Peyer's patch (tissue), 4 donors: Measurements from ENCODE around the gene STPG3.

Experiments
- POLR2A ChIP-seq, 2 donors: fragments of 450-650 bp; IDR thresholded peaks; one replicate each; pipeline ENCODE4 v1.5.1; 2017; ENCODE audit warnings: antibody characterized with exemption in 2 of 2, mild to moderate bottlenecking in 2 of 2, moderate library complexity in 2 of 2
- TF ChIP-seq, protein P1 (sequence below), 6 experiments: fragments of 450-650 bp in 4 of 6; fragments of 200-600 bp in 2 of 6; sonication (generic) in 1 of 6; IDR thresholded peaks; one replicate each; pipeline ENCODE4 v1.5.1; 2017 to 2019; ENCODE audit warnings: antibody characterized with exemption in 6 of 6, mild to moderate bottlenecking in 3 of 6, moderate library complexity in 1 of 6

DNA sequence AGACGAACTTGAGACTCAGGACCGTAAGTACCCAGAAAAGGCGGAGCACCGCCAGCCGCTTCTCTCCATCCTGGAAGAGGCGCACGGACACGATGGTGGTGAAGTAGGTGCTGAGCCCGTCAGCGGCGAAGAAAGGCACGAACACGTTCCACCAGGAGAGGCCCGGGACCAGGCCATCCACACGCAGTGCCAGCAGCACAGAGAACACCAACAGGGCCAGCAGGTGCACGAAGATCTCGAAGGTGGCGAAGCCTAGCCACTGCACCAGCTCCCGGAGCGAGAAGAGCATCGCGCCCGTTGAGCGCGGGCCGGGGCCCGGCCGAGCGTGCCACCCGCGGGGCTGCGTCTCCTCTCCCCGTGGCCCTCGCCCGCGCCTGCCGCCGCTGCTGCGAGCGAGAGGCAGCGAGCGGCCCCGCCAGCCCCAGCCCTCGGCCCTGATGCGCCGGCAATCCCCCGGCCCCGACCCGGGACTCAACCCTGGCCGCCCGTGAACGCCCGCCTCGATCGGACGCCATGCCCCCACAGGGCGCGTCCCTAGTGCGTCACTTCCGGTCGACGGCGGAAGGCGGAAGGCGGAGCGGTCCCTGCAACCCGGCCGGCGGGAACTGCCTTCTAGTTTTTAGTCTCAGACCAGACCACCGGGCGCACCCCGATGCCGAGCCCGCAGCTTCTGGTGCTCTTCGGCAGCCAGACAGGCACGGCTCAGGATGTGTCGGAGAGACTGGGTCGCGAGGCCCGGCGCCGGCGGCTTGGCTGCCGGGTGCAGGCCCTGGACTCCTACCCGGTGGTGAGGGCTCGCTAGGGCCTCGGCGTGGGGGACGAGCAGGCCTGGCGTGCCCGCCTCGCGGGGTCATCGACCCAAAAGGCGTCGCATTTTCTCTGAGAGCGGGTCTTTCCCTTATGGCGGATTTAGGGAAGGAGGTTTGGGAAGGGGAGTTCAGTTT, 45.7 kb upstream of the STPG3 start, which contains the start of the genes NDOR1 and TMEM203:
- TF ChIP-seq, protein P1, sequence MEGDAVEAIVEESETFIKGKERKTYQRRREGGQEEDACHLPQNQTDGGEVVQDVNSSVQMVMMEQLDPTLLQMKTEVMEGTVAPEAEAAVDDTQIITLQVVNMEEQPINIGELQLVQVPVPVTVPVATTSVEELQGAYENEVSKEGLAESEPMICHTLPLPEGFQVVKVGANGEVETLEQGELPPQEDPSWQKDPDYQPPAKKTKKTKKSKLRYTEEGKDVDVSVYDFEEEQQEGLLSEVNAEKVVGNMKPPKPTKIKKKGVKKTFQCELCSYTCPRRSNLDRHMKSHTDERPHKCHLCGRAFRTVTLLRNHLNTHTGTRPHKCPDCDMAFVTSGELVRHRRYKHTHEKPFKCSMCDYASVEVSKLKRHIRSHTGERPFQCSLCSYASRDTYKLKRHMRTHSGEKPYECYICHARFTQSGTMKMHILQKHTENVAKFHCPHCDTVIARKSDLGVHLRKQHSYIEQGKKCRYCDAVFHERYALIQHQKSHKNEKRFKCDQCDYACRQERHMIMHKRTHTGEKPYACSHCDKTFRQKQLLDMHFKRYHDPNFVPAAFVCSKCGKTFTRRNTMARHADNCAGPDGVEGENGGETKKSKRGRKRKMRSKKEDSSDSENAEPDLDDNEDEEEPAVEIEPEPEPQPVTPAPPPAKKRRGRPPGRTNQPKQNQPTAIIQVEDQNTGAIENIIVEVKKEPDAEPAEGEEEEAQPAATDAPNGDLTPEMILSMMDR (IDR thresholded peaks at IDR 0.05), result peak in 1 of 6 experiments; percentile 15
- TF ChIP-seq POLR2A (IDR thresholded peaks at IDR 0.05), result peak; percentile 81 to 82
